H1 (cell line): ENCODE measurements around the gene ANXA3. TPM values are rescaled to one million over a fixed set of nuclear protein-coding genes. Genes with fewer than 3 reads are reported as not detected.

Source experiments
- BCL11A ChIP-seq, 2 experiments: IDR thresholded peaks; one replicate each; pipeline ENCODE4 v1.6.1; 2011; ENCODE audit warnings: low read depth in 2 of 2, low read length in 2 of 2, mild to moderate bottlenecking in 2 of 2
- BRCA1 ChIP-seq: IDR thresholded peaks from 2 replicates; pipeline ENCODE4 v1.6.1; 2012; ENCODE audit warnings: low read depth, low read length, improper control_type of control experiment
- EGR1 ChIP-seq: IDR thresholded peaks from 2 replicates; pipeline ENCODE4 v1.6.1; 2011; ENCODE audit warnings: low read depth, low read length, borderline replicate concordance
- KDM4A ChIP-seq: IDR thresholded peaks from one replicate; pipeline ENCODE4 v1.7.1; 2012; ENCODE audit warnings: low read depth, mild to moderate bottlenecking, moderate library complexity, low read length, inconsistent platforms; ENCODE audit not compliant: severe bottlenecking
- NRF1 ChIP-seq: IDR thresholded peaks from 2 replicates; pipeline ENCODE4 v1.6.1; 2011; ENCODE audit warnings: mild to moderate bottlenecking, low read depth, low read length, improper control_type of control experiment
- POU5F1 ChIP-seq: IDR thresholded peaks from 2 replicates; pipeline ENCODE4 v1.6.1; 2011; ENCODE audit warnings: low read depth, mild to moderate bottlenecking, low read length, moderate library complexity
- SIRT6 ChIP-seq: IDR thresholded peaks from one replicate; pipeline ENCODE4 v1.7.1; 2012; ENCODE audit warnings: low read length, inconsistent platforms
- SP4 ChIP-seq: IDR thresholded peaks from 2 replicates; pipeline ENCODE4 v1.6.1; 2012; ENCODE audit warnings: low read length, inconsistent platforms
- ZNF274 ChIP-seq: IDR thresholded peaks from 2 replicates; pipeline ENCODE4 v1.7.0; 2012; ENCODE audit warnings: low read length, borderline replicate concordance; ENCODE audit errors: extremely low read depth
- polyA plus RNA-seq, 7 experiments: library from polyadenylated mRNA; depleted of rRNA in 3 of 7; stranded (reverse) in 5 of 7; unstranded in 2 of 7; fragments of >200 nt in 5 of 7; fragments of 200-250 nt in 2 of 7; gene quantifications; 1 replicate in 5 of 7; 2 replicates in 1 of 7; 4 replicates in 1 of 7; pipeline versions ENCODE4 v1.2.1 to v1.2.3, GENCODE V29; 2011 to 2013; ENCODE audit warnings: missing spikeins in 2 of 7, mixed read lengths in 2 of 7
- total RNA-seq: library from RNA; stranded (reverse); fragmentation: NEBNext Ultra II Directional; extraction: Animal tissue kit (Norgen Biotek cat#: 25700); gene quantifications from 2 replicates; pipeline ENCODE4 v1.2.1, GENCODE V29; 2021
- TF ChIP-seq, protein P1 (sequence below): fragments of 300-600 bp; sonication (generic); IDR thresholded peaks from 2 replicates; pipeline ENCODE4 v1.7.1; 2012; ENCODE audit warnings: low read length, moderate library complexity, mild to moderate bottlenecking, inconsistent platforms; ENCODE audit not compliant: insufficient replicate concordance
- TF ChIP-seq, protein P2 (sequence below): IDR thresholded peaks from 2 replicates; pipeline ENCODE4 v1.6.1; 2012; ENCODE audit warnings: low read length, inconsistent platforms

ANXA3 gene
- total and polyA plus RNA-seq, 2 of the 8 experiments (the other 6 are each of a cell fraction or from before 2014, with no cell fraction given), result 10.3 to 27.3 TPM

DNA sequence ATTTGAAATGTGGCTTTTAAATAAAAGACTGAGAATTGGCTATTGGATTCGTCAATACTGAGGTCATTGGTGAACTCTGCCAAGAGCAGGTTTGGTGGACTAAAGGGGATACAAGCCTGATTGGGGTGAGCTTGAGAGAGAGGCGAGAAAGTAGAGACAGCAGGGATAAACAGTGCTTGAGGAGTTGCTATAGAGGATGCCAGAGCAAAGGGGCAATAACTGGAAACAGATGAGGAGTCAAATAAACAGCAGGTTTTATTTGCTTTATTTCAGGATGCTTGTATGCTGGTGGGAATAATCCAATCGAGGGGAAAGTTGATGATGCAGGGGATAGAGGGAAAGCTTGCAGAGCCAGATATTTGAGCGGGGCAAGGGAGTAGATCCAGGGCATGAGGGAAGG, 24.0 kb upstream of the ANXA3 start (continued):
- TF ChIP-seq, protein P1, sequence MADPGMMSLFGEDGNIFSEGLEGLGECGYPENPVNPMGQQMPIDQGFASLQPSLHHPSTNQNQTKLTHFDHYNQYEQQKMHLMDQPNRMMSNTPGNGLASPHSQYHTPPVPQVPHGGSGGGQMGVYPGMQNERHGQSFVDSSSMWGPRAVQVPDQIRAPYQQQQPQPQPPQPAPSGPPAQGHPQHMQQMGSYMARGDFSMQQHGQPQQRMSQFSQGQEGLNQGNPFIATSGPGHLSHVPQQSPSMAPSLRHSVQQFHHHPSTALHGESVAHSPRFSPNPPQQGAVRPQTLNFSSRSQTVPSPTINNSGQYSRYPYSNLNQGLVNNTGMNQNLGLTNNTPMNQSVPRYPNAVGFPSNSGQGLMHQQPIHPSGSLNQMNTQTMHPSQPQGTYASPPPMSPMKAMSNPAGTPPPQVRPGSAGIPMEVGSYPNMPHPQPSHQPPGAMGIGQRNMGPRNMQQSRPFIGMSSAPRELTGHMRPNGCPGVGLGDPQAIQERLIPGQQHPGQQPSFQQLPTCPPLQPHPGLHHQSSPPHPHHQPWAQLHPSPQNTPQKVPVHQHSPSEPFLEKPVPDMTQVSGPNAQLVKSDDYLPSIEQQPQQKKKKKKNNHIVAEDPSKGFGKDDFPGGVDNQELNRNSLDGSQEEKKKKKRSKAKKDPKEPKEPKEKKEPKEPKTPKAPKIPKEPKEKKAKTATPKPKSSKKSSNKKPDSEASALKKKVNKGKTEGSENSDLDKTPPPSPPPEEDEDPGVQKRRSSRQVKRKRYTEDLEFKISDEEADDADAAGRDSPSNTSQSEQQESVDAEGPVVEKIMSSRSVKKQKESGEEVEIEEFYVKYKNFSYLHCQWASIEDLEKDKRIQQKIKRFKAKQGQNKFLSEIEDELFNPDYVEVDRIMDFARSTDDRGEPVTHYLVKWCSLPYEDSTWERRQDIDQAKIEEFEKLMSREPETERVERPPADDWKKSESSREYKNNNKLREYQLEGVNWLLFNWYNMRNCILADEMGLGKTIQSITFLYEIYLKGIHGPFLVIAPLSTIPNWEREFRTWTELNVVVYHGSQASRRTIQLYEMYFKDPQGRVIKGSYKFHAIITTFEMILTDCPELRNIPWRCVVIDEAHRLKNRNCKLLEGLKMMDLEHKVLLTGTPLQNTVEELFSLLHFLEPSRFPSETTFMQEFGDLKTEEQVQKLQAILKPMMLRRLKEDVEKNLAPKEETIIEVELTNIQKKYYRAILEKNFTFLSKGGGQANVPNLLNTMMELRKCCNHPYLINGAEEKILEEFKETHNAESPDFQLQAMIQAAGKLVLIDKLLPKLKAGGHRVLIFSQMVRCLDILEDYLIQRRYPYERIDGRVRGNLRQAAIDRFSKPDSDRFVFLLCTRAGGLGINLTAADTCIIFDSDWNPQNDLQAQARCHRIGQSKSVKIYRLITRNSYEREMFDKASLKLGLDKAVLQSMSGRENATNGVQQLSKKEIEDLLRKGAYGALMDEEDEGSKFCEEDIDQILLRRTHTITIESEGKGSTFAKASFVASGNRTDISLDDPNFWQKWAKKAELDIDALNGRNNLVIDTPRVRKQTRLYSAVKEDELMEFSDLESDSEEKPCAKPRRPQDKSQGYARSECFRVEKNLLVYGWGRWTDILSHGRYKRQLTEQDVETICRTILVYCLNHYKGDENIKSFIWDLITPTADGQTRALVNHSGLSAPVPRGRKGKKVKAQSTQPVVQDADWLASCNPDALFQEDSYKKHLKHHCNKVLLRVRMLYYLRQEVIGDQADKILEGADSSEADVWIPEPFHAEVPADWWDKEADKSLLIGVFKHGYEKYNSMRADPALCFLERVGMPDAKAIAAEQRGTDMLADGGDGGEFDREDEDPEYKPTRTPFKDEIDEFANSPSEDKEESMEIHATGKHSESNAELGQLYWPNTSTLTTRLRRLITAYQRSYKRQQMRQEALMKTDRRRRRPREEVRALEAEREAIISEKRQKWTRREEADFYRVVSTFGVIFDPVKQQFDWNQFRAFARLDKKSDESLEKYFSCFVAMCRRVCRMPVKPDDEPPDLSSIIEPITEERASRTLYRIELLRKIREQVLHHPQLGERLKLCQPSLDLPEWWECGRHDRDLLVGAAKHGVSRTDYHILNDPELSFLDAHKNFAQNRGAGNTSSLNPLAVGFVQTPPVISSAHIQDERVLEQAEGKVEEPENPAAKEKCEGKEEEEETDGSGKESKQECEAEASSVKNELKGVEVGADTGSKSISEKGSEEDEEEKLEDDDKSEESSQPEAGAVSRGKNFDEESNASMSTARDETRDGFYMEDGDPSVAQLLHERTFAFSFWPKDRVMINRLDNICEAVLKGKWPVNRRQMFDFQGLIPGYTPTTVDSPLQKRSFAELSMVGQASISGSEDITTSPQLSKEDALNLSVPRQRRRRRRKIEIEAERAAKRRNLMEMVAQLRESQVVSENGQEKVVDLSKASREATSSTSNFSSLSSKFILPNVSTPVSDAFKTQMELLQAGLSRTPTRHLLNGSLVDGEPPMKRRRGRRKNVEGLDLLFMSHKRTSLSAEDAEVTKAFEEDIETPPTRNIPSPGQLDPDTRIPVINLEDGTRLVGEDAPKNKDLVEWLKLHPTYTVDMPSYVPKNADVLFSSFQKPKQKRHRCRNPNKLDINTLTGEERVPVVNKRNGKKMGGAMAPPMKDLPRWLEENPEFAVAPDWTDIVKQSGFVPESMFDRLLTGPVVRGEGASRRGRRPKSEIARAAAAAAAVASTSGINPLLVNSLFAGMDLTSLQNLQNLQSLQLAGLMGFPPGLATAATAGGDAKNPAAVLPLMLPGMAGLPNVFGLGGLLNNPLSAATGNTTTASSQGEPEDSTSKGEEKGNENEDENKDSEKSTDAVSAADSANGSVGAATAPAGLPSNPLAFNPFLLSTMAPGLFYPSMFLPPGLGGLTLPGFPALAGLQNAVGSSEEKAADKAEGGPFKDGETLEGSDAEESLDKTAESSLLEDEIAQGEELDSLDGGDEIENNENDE, result no peak
- TF ChIP-seq BRCA1 (no peak), SIRT6 (no peak), NRF1 (no peak), ZNF274 (no peak), KDM4A (no peak), EGR1 (no peak), BCL11A (IDR thresholded peaks at IDR 0.05; ENCODE audit: low read depth in 2 of 2, low read length in 2 of 2) (no peak), POU5F1 (no peak), SP4 (no peak)
- TF ChIP-seq, protein P2, sequence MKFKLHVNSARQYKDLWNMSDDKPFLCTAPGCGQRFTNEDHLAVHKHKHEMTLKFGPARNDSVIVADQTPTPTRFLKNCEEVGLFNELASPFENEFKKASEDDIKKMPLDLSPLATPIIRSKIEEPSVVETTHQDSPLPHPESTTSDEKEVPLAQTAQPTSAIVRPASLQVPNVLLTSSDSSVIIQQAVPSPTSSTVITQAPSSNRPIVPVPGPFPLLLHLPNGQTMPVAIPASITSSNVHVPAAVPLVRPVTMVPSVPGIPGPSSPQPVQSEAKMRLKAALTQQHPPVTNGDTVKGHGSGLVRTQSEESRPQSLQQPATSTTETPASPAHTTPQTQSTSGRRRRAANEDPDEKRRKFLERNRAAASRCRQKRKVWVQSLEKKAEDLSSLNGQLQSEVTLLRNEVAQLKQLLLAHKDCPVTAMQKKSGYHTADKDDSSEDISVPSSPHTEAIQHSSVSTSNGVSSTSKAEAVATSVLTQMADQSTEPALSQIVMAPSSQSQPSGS, result no peak
